Choroid plexus epithelial cell (primary cell): ENCODE results near the gene CABP7.
A peak's percentile ranks its signal among the peaks of the same experiment; 100 is the strongest.

Source experiments
- DNase-seq: peaks from one replicate; pipeline ENCODE4 v3.0.0-alpha.2; 2010; ENCODE audit warnings: low read depth
- H3K4me3 ChIP-seq: 2 replicates; pipeline ENCODE4 v1.5.1; 2011; ENCODE audit warnings: low read depth, mild to moderate bottlenecking, control low read depth, low read length, moderate library complexity
- TF ChIP-seq, protein P1 (sequence below): conservative IDR thresholded peaks from 2 replicates; pipeline ENCODE4 v1.5.1; 2011; ENCODE audit warnings: low read depth, mild to moderate bottlenecking, control low read depth, inconsistent platforms, low read length, moderate library complexity

The CABP7 gene

DNA sequence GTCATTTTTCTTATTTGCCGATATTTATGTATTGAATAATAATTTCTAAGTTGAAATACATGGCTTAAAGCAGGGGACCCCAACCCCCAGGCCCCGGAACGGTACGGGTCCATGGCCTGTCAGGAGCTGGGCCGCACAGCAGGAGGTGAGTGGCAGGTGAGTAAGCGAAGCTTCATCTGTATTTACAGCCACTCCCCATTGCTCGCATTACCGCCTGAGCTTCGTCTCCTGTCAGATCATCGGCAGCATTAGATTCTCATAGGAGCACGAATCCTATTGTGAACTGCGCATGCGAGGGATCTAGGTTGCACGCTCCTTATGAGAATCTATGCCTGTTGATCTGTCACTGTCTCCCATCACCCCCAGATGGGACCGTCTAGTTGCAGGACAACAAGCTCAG, 42.5 kb downstream of the CABP7 start:
- no peak for DNase-seq
- TF ChIP-seq, protein P1, sequence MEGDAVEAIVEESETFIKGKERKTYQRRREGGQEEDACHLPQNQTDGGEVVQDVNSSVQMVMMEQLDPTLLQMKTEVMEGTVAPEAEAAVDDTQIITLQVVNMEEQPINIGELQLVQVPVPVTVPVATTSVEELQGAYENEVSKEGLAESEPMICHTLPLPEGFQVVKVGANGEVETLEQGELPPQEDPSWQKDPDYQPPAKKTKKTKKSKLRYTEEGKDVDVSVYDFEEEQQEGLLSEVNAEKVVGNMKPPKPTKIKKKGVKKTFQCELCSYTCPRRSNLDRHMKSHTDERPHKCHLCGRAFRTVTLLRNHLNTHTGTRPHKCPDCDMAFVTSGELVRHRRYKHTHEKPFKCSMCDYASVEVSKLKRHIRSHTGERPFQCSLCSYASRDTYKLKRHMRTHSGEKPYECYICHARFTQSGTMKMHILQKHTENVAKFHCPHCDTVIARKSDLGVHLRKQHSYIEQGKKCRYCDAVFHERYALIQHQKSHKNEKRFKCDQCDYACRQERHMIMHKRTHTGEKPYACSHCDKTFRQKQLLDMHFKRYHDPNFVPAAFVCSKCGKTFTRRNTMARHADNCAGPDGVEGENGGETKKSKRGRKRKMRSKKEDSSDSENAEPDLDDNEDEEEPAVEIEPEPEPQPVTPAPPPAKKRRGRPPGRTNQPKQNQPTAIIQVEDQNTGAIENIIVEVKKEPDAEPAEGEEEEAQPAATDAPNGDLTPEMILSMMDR, result no peak
- no peak overlapping the region for H3K4me3 ChIP-seq

DNA sequence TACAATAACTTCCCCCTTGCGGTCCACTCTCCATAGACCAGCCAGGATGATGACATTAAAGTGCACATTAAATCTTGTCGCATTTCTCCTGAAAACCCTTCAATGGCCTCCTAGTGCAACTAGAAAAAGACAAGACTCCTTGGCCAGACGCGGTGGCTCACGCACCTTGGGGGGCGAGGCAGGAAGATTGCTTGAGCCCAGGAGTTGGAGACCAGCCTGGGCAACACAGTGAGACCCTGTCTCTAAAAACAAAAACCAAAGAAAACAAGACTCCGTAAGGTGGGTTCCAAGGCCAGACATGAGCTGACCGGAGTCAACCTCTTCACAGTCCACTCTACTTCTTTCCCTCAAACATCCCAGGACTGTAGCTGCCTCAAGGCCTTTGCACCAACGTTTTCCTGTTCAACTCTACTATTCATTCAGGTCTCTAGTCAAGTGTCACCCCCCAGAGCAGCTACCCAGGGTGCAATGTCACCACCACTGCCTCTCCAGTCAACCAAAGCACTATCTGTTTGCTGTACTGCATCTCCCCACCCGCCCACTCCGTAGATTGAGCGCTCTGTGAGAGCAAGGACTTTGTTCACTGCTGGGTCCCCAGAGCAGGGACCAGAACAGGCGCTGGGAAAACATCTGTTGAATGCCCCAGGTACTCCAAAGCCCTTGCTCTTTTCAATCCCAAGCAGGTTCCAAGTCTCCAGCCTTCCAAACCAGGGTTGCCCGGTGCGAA, 46.3 kb downstream of the CABP7 start:
- H3K4me3 ChIP-seq, result peak overlapping the region; percentile 100
- TF ChIP-seq, protein P1, result no peak
- peak; percentile 12 for DNase-seq

DNA sequence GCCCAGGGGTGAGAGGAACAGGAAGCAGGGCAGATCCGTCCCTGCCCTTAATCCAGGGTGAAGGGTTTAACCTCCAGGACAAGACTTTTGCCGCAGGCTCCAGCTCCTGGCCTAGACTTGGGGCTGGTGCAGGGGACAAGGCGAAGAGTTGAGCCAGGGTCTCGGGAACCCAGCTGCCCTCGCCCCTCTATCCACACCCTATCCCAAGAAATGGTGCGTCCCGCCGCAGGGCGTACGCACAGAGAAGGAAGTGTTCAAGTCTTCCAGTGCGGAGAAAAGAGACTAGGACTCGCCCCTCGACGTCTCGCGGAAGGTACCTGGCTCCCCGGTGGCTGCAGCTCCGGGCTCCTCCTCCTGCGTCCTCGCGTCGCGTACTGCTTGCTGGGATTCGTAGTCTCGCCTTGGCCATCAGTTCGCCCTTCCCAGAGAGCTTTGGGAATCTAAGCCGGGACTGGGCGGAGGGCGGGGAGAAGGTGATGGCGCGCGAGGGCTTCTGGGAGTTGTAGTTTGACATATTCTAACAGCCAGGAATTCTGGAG, 46.9 kb downstream of the CABP7 start, which contains the start of gene ZMAT5:
TSS of gene ZMAT5 (minus strand) at position 376 of the 539 bp plus-strand sequence. CDS start 18,463 bp downstream, outside the sequence.
- peak; percentile 99 for DNase-seq
- H3K4me3 ChIP-seq, result peak within 1 kb of the TSS; percentile 100
- TF ChIP-seq, protein P1, result no peak

DNA sequence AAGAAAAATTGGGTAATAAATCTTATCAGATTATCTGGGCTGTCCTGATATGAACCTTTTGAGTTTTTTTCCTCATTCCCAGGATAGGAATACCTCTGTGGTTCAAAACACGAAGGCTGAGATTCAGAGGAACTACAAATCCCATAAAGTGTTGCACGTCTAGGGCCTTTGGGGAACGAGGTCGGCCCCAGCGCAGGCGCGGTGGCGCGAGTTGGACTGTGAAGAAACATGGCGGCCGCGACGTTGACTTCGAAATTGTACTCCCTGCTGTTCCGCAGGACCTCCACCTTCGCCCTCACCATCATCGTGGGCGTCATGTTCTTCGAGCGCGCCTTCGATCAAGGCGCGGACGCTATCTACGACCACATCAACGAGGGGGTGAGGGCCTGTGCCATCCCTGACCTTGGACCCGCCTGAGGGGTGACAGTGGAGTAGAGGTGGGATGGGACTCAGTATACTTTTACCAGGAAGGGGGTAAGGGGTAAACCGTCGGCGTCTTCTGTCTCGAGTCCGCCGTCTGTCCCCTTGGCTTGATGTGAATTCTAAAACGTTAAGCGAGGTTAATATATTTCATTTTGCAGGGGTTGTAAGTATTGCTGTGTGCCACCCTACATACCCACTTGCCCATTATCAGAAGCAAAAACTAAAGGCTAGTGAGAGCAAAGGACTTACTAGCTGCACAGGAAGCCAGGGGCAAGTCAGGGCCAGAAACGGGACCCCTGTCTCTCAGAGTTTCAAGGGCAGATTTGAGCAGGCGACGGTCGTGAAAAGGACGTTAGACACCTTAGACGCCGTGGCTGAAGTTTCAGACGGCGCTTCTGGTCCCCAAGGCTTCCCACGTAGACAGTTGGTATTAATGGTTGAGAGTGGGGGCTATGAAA, 47.6 kb downstream of the CABP7 start, which contains the start of gene UQCR10:
TSS of gene UQCR10 (plus strand) at position 199 of the 881 bp plus-strand sequence. CDS start at position 229, 30 bp downstream.
- TF ChIP-seq, protein P1, result no peak
- peak within 1 kb of the TSS; percentile 100 for H3K4me3 ChIP-seq
- peak; percentile 94 for DNase-seq

DNA sequence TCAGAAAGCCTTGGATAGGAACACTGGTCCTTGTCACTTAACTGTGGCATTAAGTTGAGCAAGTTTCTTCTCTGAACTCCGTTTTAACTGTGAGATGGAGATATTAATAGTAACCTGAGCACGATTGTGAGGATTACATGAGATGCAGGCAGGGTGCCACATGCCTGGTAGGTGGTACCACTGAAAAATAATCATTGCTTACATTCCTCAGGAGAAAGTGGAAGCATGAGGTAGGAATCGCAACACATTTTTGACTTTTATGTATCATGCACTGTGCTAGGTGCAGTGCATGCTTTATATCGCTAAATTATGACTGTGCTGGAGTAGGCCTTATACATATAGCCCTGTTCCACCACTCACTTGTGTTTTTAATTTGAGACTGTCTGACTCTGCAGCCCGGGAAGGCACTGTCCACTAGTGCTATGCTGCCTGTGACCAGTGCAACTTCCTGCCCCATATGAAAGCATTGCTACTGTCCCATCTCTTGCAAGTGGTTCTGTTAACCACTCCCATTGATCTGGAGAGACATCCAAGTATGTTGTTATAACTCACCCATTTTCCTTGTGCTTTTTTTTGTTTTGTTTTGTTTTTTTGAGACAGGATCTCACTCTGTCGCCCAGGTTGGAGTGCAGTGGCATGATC, 48.4 kb downstream of the CABP7 start:
- TF ChIP-seq, protein P1, result no peak
- H3K4me3 ChIP-seq, result peak overlapping the region; percentile 100
- DNase-seq, result peak; percentile 29

DNA sequence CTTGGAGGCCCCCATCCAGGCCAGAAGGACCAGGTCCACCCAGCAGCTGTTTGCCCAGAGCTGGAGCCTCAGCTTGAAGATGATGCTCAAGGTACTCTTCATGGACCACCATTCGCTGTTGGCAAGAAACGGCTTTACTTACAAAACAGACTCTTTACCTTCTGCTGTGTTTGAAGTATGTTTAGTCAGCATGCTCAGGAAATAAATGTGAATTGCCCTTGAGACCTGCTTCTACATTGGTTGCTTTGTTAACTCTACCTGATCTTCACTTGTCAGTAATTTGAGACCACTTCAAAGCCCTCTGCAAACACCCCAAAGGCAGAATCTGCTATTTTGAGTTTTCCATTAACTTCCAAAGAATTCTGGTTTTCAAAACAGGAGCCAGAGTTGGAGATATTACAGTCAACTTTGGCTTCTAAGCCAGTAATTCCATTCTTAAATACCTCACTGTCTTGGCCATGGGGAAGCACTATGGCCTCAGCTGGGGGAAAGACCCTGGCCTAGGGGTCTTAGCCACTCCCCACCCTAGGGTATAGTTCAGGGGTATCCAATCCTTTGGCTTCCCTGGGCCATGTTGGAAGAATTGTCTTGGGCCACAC, 50.0 kb downstream of the CABP7 start:
- TF ChIP-seq, protein P1, result no peak
- H3K4me3 ChIP-seq, result no peak overlapping the region
- DNase-seq, result no peak
